Tibial nerve (tissue), 4 donors: ENCODE measurements around the gene TGOLN2. TPM values are rescaled to one million over a fixed set of nuclear protein-coding genes. Genes with fewer than 3 reads are reported as not detected.
"Not testable (repeated sequence)": the region's sequence is repeated elsewhere in the genome, so short reads cannot be mapped to it uniquely, and the experiment has no call there.

ENCODE experiments used
- DNase-seq, 2 donors: peaks; one replicate each; pipeline ENCODE4 v3.0.0-alpha.2; 2019; ENCODE audit warnings: low spot score in 2 of 2
- H3K27ac ChIP-seq, 4 donors: fragments of 200-600 bp; sonication (generic) in 3 of 4; one replicate each; pipeline ENCODE4 v1.5.1; 2017 to 2019; ENCODE audit warnings: mild to moderate bottlenecking in 1 of 4
- H3K27me3 ChIP-seq, 2 donors: fragments of 200-600 bp; sonication (generic) in 1 of 2; one replicate each; pipeline versions ENCODE4 v1.5.1 to v1.6.0; 2017 to 2019
- H3K36me3 ChIP-seq, 3 donors: fragments of 200-600 bp; sonication (generic); one replicate each; pipeline ENCODE4 v1.5.1; 2018 to 2019
- H3K4me1 ChIP-seq, 4 donors: fragments of 200-600 bp; sonication (generic) in 3 of 4; one replicate each; pipeline ENCODE4 v1.5.1; 2017 to 2019
- H3K4me3 ChIP-seq, 4 donors: fragments of 200-600 bp; sonication (generic) in 3 of 4; one replicate each; pipeline ENCODE4 v1.5.1; 2017 to 2019; ENCODE audit warnings: mild to moderate bottlenecking in 1 of 4, moderate library complexity in 1 of 4
- H3K9me3 ChIP-seq, 4 donors: fragments of 200-600 bp; sonication (generic) in 3 of 4; one replicate each; pipeline ENCODE4 v1.5.1; 2017 to 2019
- EP300 ChIP-seq, 2 donors: sonication (generic); formaldehyde crosslinking; IDR thresholded peaks; one replicate each; pipeline ENCODE4 v1.6.1; 2017; ENCODE audit warnings: antibody characterized with exemption in 2 of 2, mild to moderate bottlenecking in 1 of 2
- POLR2A ChIP-seq, 2 donors: fragments of 450-650 bp; IDR thresholded peaks; one replicate each; pipeline ENCODE4 v1.6.1; 2017; ENCODE audit warnings: antibody characterized with exemption in 2 of 2, mild to moderate bottlenecking in 2 of 2, moderate library complexity in 2 of 2
- WGBS, 2 donors: methylation state at CpG; one replicate each; pipeline ENCODE4 v1.1.5; 2018; 5-methylcytosine and 5-hydroxymethylcytosine counted together
- total RNA-seq, 4 donors: library from RNA; depleted of rRNA; stranded (reverse); fragments of >200 nt; gene quantifications; one replicate each; pipeline ENCODE4 v1.1.0, GENCODE V29; 2016
- TF ChIP-seq, protein P1 (sequence below), 5 experiments: fragments of 200-600 bp in 3 of 5; fragments of 450-650 bp in 2 of 5; sonication (generic) in 3 of 5; IDR thresholded peaks; one replicate each; pipeline ENCODE4 v1.5.1; 2016 to 2019; ENCODE audit warnings: antibody characterized with exemption in 5 of 5, mild to moderate bottlenecking in 3 of 5, moderate library complexity in 2 of 5

TGOLN2 gene
- total RNA-seq, 4 donors from 2014 or later, result 96.9 to 128 (median 109) TPM

- TF ChIP-seq POLR2A (IDR thresholded peaks at IDR 0.05) (no peak), EP300 (IDR thresholded peaks at IDR 0.05) (no peak)
- TF ChIP-seq, protein P1, sequence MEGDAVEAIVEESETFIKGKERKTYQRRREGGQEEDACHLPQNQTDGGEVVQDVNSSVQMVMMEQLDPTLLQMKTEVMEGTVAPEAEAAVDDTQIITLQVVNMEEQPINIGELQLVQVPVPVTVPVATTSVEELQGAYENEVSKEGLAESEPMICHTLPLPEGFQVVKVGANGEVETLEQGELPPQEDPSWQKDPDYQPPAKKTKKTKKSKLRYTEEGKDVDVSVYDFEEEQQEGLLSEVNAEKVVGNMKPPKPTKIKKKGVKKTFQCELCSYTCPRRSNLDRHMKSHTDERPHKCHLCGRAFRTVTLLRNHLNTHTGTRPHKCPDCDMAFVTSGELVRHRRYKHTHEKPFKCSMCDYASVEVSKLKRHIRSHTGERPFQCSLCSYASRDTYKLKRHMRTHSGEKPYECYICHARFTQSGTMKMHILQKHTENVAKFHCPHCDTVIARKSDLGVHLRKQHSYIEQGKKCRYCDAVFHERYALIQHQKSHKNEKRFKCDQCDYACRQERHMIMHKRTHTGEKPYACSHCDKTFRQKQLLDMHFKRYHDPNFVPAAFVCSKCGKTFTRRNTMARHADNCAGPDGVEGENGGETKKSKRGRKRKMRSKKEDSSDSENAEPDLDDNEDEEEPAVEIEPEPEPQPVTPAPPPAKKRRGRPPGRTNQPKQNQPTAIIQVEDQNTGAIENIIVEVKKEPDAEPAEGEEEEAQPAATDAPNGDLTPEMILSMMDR (IDR thresholded peaks at IDR 0.05), result no peak
- H3K27me3 ChIP-seq, result no peaks in the 10 kb centered on the region
Observed at GRCh38 chr2:85340034-85340892, 12.5 kb upstream of the TGOLN2 start.

GRCh38 chr2:85334928-85335327, 7.1 kb upstream of the TGOLN2 start:
- TF ChIP-seq POLR2A (IDR thresholded peaks at IDR 0.05), result no peak
- TF ChIP-seq, protein P1 (IDR thresholded peaks at IDR 0.05), result no peak
- TF ChIP-seq EP300 (IDR thresholded peaks at IDR 0.05), result no peak
- 48 to 95% methylated on average over 2 of the region's 2 CpGs for WGBS, 2 donors
- Histone ChIP-seq H3K36me3 (no peaks in the 10 kb centered on the region), H3K27me3 (no peaks in the 10 kb centered on the region), H3K4me1 (no peaks in the 10 kb centered on the region), H3K27ac (no peak overlapping the region), H3K9me3 (no peaks in the 10 kb centered on the region), H3K4me3 (no peak overlapping the region)
- DNase-seq, result no peak

More at GRCh38 chr2:85340034-85340892, 12.5 kb upstream of the TGOLN2 start:
- no peak for DNase-seq
- Histone ChIP-seq H3K9me3 (no peaks in the 10 kb centered on the region), H3K4me1 (no peaks in the 10 kb centered on the region), H3K4me3 (no peak overlapping the region), H3K36me3 (peaks cover 0 to 40% (median 0%) of the 10 kb centered on the region in 3 donors), H3K27ac (no peak overlapping the region)
- WGBS, 2 donors, result 26 to 39% methylated on average over 13 of the region's 13 CpGs

DNA sequence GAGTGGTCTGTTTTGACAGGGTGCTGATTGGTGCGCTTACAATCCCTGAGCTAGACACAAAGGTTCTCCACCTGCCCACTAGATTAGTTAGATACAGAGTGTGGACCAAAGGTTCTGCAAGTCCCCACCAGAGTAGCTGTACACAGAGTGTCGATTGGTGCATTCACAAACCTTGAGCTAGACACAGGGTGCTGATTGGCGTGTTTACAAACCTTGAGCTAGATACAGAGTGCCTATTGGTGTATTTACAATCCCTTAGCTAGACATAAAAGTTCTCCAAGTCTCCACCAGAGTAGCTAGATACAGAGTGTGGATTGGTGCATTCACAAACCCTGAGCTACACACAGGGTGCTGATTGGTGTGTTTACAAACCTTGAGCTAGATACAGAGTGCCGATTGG, 6.1 kb upstream of the TGOLN2 start:
- not testable (repeated sequence) for H3K9me3 ChIP-seq, H3K4me3 ChIP-seq, H3K27me3 ChIP-seq, H3K36me3 ChIP-seq, H3K27ac ChIP-seq, DNase-seq, H3K4me1 ChIP-seq
- WGBS, 2 donors, result 89 to 95% methylated on average over 4 of the region's 4 CpGs

DNA sequence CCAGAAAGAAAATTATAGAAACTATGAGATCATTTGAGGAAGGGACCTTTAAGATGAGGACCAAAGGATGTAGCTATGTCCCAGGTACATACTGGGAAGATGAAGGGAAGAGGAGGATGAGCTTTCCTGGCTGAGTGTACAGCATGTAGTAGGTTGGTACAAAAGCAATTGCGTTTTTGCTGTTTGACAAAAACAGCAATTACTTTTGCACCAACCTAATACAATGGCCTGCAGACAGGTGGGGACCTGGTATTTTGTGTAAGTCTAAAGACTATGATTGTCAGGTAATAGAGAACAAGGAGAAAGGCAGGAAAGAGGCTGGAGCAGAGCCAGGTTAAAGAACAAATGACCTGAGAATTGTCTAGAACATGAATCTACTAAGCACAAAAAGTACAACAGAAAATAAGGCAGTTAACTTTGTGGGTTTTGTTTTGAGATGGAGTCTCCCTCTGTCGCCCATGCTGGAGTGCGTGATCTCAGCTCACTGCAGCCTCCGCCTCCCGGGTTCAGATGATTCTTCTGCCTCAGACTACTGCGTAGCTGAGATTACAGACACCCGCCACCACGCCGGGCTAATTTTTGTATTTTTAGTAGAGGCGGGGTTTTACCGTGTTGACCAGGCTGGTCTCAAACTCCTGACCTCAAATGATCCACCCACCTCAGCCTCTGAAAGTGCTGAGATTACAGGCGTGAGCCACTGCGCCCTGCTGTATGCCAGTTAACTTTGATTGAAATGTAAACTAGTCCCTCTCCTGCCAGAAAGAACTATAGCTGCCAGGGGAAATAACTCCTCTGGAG, 3.2 kb upstream of the TGOLN2 start:
- no peak for DNase-seq
- WGBS, 2 donors, result 80 to 83% methylated on average over 13 of the region's 13 CpGs
- H3K4me1 ChIP-seq, result peaks cover 0 to 21% (median 11%) of the 10 kb centered on the region in 4 donors
- H3K9me3 ChIP-seq, result no peaks in the 10 kb centered on the region
- H3K4me3 ChIP-seq, result no peak overlapping the region
- TF ChIP-seq POLR2A (IDR thresholded peaks at IDR 0.05), result no peak
- TF ChIP-seq EP300 (IDR thresholded peaks at IDR 0.05), result no peak
- TF ChIP-seq, protein P1 (IDR thresholded peaks at IDR 0.05), result no peak
- peaks cover 0 to 6% (median 0%) of the 10 kb centered on the region in 3 donors for H3K36me3 ChIP-seq
- no peak overlapping the region for H3K27ac ChIP-seq
- H3K27me3 ChIP-seq, result no peaks in the 10 kb centered on the region

DNA sequence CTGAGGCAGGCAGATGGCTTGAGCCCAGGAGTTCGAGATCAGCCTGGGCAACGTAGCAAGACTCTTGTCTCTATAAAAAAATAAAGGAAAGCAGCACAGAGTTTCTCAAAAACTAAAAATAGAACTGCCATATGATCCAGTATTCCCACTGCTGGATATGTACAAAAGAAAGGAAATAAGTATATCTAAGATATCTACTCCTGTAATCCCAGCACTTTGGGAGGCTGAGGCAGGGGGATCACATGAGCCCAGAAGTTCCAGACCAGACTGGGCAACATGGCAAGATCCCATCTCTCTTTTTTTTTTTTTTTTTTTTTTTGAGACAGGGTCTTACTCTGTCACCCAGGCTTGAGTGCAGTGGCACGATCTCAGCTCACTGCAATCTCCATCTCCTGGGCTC, 1.9 kb upstream of the TGOLN2 start:
- Histone ChIP-seq H3K36me3 (peaks cover 0 to 10% (median 0%) of the 10 kb centered on the region in 3 donors), H3K4me1 (peaks cover 0 to 34% (median 21%) of the 10 kb centered on the region in 4 donors)
- 82 to 87% methylated on average over 3 of the region's 3 CpGs for WGBS, 2 donors
- not testable (repeated sequence) for H3K4me3 ChIP-seq, DNase-seq, H3K9me3 ChIP-seq, H3K27ac ChIP-seq, H3K27me3 ChIP-seq

GRCh38 chr2:85329181-85329651, 1.4 kb upstream of the TGOLN2 start:
- H3K27ac ChIP-seq, result no peak overlapping the region
- H3K4me3 ChIP-seq, result no peak overlapping the region
- no peak for DNase-seq
- H3K9me3 ChIP-seq, result no peaks in the 10 kb centered on the region
- H3K4me1 ChIP-seq, result peaks cover 0 to 39% (median 22%) of the 10 kb centered on the region in 4 donors
- H3K36me3 ChIP-seq, result peaks cover 0 to 15% (median 4%) of the 10 kb centered on the region in 3 donors
- TF ChIP-seq POLR2A (IDR thresholded peaks at IDR 0.05) (no peak), EP300 (IDR thresholded peaks at IDR 0.05) (no peak)
- TF ChIP-seq, protein P1 (IDR thresholded peaks at IDR 0.05), result no peak
- no peaks in the 10 kb centered on the region for H3K27me3 ChIP-seq
